IPS-NIHi7 (cell line): ENCODE measurements around the gene MS4A15.

Source experiments
- DNase-seq: peaks from one replicate; pipeline ENCODE4 v3.0.0; 2012; ENCODE audit warnings: mixed read lengths; ENCODE audit errors: extremely low spot score

Gene MS4A15

GRCh38 chr11:60777572-60777971 is 20.9 kb downstream of the MS4A15 start:
- DNase-seq = no peak

DNA sequence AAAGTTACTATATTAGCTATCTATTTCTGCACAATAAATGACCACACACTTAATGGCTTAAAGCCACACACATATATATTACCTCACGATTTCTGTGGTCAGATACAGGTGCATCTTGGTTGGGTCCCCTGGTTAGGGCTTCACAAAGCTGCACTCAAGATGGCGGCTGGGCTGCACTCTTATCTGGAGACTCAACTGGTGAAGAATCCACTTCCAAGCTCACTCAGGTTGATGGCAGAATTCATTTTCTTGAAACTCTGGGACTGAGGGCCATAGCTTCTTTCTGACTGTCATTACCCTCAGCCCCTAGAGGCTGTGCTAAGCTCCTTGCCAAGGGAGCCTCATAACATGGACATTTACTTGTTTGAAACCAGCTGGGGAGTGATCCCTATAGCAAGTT is 23.4 kb downstream of the MS4A15 start:
- no peak for DNase-seq

GRCh38 chr11:60780774-60781173 is 24.1 kb downstream of the MS4A15 start:
- DNase-seq = no peak

DNA sequence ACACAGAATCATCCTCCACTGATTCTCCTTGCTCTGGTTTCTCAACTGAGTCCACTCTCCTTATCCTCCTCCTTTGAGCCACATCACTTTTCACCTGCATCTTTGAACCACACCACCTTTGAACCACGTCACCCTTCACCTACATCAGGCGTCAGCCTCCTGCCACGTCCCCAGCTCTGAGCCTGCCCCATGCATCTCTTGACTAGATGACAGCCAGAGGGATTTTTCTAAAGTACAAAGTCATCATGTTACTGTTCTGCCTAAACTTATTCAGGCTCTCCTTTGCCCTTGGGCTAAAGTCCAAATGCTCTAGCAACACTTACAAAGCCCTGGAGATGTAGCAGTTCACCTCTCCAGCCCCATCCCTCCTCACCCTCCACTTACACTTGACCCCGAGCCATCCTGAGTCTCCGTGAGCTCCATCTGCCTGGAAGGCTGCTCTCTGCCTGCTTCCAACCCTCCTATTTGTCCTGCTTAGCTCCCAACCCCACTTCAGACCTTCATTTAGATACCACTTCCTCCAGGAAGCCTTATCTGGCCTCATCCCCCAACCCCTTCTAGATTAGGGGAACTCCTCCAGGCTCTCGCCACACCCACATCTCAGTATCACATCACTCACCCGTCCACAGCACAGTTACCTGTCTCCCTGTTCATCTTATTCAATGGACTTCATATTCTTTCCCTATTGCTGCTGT is 24.8 kb downstream of the MS4A15 start:
- DNase-seq = no peak

DNA sequence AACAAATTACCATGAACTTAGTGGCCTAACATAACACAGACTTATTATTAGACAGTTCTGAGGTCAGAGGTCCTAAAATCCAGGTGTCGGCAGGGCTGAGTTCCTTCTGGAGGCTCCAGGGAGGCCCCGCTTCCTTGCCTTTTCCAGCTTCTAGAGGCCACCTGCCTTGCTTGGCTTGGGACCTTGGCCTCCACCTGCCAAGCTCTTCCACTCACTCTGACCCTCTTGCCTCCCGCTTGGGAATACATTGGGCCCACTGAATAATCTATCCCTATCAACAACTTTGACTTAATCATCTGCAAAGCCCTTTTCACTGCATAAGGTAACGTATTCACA is 25.3 kb downstream of the MS4A15 start:
- no peak for DNase-seq

DNA sequence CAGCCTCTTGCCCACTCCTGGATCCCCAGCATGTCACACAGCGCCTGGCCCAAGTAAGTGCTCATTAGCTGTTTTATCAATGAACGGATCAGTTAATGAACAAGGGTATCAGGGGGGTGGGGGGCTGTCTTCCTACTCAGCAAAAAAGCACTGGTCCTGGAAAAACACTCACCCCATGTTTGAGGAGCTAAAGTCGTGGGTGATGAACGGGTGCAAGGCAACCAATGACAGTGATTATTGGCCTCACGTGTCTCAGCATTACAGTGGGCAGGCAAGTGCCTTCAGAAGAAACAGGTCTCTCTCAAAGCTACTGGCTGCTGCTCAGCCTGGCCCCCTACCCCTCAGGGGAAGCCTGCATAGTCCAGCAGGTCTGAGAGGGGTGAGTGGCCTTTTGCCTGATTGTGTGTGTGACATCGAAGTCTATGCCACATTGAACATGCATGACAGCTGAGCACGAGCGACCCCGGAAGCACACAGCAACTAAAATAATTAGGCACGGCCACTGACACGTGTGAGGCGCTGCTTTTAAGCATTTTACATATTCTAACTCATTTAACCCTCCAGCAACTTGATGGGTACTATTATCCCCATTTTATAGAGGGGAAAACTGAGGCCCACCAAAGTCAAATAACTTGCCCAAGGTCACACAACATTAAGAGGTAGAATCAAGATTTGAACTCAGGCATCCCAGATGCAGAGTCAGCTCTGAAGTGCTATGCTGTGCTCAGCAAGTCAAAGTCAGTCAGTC is 25.9 kb downstream of the MS4A15 start:
- no peak for DNase-seq

DNA sequence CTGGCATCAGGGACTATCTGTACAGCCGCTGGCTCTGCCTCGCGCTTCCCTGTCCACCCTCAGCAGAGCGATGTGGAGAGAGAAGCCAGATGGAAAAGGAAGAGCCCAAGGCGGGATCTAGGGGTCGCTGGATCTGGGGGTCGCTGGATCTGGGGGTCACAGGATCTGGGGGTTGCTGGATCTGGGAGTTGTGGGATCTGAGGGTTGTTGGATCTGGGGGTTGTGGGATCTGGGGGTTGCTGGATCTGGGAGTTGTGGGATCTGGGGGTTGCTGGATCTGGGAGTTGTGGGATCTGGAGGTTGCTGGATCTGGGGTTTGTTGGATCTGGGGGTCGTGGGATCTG is 26.4 kb downstream of the MS4A15 start:
- DNase-seq = no peak

- no peak for DNase-seq
Observed at GRCh38 chr11:60783911-60784310, 27.2 kb downstream of the MS4A15 start.

GRCh38 chr11:60785136-60785535 is 28.5 kb downstream of the MS4A15 start, which contains the start of gene MS4A10:
Gene MS4A10, plus strand, starts transcription at chr11:60785333. Its CDS starts 5,003 bp downstream, at chr11:60790336.
- no peak for DNase-seq

- no peak for DNase-seq
Observed at GRCh38 chr11:60785806-60786361, 29.2 kb downstream of the MS4A15 start.

GRCh38 chr11:60786811-60787567 is 30.3 kb downstream of the MS4A15 start:
- no peak for DNase-seq

- DNase-seq = no peak
Observed at GRCh38 chr11:60788401-60789125, 31.9 kb downstream of the MS4A15 start.

DNA sequence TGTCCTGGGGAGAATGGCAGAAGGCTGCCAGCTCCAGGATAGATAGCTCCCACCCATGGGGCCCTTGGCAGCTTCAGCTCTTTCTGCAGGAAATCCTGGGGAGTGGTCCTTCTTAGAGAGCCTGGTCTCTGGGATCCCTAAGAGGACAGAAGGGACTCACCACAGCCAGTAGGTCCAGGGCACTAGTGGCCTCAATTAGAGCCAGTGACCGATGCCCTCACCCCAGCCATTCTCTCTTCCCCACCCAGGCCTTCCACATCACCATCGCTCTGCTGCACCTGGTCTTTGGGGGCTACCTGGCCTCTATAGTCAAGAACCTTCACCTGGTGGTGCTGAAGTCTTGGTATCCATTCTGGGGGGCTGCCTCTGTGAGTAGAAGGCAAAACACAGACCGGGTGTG is 34.1 kb downstream of the MS4A15 start:
- DNase-seq = no peak

DNA sequence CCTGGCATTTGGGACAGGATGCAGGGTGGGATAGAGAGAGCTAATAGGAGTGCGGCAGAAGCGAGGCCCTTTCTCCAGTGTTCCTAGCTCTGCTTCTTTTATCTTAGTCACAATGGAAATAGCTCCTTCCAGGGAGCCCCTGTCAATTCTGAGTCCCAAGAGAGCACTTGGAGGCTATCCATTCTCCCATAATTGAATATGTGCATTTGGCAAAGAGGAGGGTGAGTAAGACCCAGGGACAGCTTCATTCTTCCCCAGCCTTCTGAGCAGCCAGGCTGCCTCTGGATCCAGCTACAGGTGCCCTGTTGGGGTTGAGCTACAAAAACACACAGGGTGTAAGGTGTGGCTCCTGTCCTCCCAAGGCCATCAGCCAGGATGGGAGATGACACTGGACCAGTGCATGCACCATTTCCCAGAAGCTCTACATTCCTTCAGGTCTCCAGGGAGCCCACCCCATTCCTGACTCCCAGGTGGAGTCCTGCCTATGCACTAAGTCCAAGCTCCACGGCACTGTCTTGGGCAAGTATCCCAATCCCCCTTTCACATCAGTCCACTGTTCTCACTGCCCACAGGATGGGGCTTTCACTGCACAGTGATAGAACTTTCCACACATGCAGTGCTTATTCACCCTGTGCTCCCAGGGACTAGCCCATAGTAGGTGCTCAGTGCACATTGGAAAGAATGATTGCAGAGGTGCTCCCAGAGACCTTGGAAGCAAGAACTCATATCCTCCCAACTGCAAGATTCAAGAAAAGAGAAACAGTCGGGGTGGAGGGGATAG is 34.7 kb downstream of the MS4A15 start:
- DNase-seq = no peak

DNA sequence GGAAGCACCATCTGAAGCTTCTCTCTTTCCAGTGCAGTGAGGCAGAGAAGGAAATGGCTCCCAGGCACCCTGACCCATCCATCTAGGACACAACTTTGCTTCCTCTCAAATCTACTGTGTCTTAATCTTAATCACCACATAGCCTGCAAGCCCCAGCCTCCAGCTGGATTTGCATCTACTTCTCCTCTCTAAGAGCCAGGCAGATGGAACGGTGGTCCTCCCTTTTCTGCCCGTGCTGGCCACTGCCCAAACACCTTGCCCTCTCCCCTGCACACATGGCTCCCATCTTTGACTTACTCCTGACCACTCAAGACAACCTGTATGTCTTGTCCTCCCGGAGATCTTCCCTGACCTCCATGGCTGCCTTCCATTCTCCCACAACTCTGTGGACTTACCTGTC is 35.9 kb downstream of the MS4A15 start:
- no peak for DNase-seq

DNA sequence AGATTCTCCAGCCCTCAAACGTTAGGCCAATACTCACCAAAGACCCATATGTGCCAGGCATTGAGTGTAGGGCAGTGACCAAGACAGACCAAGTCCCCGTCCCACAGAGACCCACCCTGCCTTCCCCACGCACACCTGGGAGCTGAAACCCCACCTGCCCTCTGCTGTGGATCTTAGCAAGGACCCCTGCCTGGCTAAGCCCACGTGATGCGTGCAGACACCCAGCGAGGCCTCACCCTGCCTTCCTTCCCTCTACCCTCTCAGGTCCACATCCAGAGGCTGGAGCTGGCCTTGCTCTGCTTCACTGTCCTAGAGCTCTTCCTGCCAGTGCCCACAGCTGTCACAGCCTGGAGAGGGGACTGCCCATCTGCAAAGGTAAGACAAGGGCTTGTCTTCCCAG is 38.6 kb downstream of the MS4A15 start:
- DNase-seq = no peak

GRCh38 chr11:60797846-60798630 is 41.4 kb downstream of the MS4A15 start:
- DNase-seq = no peak

DNA sequence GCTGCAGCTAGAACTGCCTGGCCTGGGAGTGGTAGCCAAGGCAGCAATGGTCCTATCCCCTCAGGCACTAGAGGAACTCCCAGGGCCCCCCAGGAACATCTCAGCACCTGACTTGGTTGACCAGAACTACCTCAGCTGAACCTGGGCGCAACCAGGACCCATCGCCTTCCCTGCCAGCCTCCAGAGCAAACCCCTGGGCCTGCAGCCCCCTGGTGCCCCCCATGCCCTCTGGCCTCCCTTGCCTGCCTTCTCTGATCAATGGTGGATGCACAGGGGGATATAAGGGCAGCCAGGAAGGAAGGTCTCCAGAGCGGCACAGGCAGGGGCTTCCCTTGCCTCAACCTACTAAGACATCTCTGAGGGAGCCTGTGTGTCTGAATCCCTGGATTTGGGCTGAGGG is 42.0 kb downstream of the MS4A15 start:
- no peak for DNase-seq

- DNase-seq = no peak
Observed at GRCh38 chr11:60801194-60801593, 44.5 kb downstream of the MS4A15 start.

DNA sequence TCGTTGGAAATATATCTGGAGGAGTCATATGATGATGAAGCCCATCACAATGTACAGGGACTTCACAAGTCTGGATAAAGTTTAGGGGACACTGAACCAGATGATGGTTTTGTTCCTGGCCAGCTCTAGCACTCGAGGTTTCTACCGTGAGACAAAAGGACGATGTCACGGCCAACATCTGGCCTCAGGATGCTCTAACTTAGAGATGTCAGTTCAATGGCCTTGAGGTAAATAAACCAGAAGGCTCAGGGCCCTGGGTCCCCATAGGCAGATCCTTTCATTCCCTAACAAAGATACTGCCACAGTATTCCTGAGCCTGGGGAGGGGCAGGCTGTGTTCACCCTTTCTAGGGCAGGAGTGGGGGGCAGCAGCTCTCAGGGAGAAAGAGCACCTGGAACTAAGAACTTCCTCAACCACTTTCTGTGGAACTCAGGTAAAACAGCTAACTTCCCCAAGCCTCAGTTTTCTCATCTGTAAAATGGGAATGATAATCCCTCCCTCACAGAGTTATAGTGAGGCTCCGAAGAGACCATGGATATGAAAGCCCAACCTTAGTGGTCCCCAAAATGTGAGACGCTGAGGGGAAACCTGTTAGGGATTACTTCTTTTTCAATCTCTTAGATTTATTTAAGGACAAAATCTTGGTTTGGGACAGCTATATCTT is 46.7 kb downstream of the MS4A15 start:
- no peak for DNase-seq
